Measurements from ENCODE around the gene OLFML2B.
"Not testable (repeated sequence)": the region's sequence is repeated elsewhere in the genome, so short reads cannot be mapped to it uniquely, and the experiment has no call there.

OLFML2B gene

DNA sequence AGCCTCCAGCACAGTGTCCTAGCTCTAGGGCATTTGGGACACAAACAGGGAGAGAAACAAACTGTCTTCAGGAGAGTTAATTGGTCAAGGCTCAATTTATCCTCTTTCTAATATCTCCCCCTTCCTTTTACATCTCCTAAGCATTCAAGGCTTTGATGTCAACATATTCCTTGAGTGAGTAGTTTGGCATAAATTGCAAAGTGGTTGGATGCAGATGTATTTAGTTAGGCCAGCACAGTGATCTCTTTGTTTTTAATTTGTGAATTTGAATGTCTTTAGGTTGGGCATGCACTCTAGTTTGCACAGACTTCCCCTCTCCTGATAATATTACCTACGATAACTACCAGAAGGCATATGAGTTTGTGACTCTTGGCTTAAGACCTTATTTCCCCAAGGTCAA is 12.5 kb upstream of the OLFML2B start:
- H3K4me3 ChIP-seq (ENCODE audit: low read depth, low read length) = no peak overlapping the region

DNA sequence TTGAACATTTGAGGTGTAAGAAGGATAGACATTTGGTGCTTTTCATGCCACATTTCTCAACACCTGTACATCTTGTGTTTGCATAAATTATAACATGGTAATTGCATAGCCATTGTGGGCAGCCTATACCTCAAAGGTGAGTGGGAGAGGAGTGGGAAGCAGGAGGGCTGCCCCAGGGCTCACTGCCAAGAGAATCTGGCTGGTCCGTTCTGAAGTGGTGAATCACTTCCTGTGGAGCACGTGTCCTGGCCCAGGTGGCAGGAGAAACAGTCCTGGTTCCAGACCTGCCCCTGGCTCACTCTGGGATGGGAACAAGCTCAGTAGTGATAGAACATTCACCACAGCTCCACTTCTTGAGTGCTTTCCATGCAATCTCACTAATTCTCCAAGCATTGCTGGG is 11.6 kb upstream of the OLFML2B start:
- no peak overlapping the region for H3K4me3 ChIP-seq (ENCODE audit: low read depth, low read length)

DNA sequence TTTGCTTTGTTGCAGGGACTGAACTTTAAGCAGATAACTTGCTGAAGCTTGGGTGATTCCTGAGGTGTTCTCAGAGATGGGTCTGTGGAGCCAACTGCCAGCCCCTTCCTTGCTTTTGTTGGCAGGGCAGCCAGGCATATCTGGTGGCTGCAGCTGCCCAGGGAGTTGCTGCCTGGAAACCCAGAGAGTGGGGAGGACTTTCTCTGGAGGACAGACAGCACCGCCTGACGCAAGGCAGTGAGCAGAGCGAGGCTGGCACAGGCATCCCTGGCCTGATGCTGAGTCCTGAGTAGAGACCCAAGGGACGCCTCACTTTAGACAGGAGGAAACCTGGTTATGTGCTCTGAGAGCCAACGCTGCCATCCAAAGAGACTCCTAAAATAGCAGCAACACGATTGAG is 9.8 kb upstream of the OLFML2B start:
- H3K4me3 ChIP-seq (ENCODE audit: low read depth, low read length) = no peak overlapping the region

DNA sequence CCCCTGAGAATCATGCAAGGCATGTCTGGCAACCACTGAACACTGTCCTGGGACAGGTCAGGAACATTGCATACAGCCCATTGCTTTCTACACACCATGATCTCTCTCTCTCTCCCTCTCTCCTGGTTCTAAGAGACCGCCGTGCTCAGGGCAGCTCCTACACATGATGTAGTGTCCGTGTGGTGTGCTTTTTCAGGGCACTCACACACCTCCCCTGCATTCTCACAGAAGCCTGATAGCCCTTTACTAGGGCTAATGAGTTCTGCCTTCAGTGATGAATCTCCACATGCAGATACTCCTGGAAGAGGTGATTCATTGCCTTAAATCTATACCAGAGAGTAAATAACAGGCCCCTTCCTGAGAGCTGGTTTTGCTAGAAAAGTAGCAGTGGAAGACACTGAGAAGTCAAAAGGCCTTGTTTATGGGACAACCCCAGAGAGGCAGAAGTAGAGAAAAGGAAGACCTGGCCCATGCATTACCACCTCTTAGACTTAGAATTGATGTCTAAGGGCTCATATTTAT is 7.2 kb upstream of the OLFML2B start:
- H3K4me3 ChIP-seq (ENCODE audit: low read depth, low read length) = no peak overlapping the region

DNA sequence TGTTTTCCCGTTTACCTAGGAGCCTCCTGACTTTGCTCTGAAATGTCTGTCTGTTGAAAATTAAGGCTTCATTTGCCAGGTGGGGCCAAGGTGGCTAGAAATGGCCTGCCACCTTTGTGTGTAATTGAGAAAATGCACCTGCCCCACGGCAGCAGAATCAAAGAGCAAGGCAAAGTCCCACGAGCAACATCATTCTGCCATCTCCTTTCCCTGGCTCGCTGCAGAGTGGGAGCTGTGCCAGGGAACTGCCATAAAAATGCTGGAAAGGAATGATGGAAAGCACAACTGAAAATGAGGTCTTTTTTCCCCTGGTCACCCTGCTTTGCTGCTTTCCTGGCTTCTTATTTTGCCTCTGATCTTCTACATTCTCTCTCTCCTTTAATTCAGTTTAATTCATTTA is 5.5 kb upstream of the OLFML2B start:
- H3K4me3 ChIP-seq (ENCODE audit: low read depth, low read length) = no peak overlapping the region

DNA sequence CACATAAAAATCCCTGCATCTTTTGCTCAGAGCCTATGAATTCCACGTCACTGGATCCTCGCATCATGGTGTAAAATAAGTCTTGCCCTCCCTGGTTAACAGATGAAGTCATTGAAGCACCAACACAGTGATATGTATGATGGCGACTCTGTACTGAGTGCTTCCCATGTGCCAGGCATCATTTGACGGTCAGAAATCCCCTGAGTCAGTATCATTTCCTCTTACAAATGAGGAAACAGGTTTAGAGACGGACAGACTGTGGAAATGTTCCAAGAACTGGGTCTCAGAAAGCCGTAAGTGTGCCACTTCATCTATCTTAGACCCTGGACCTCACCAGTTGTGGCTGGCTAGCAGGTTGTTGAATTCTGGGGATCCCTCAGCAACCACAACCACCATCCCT is 5.1 kb upstream of the OLFML2B start:
- no peak overlapping the region for H3K4me3 ChIP-seq (ENCODE audit: low read depth, low read length)

DNA sequence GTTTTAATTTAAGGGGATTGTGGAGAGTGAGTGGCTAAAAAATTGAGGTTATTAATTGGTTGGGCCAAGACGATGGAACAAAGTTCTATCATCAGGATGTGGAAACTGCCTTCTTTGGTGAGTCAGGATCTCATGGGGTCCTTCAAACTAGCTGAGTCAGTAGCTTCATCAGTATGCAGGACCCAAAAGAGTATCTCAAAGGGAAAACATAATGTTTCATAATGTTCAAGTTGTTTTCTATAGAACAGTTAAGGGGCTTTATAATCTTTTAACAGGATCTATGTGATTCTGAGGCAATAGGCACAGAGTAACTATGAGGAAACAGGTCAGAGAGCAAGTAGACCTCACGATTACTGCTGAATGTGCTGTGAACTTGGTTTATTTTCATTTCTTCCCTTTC is 3.2 kb upstream of the OLFML2B start:
- no peak overlapping the region for H3K4me3 ChIP-seq (ENCODE audit: low read depth, low read length)

DNA sequence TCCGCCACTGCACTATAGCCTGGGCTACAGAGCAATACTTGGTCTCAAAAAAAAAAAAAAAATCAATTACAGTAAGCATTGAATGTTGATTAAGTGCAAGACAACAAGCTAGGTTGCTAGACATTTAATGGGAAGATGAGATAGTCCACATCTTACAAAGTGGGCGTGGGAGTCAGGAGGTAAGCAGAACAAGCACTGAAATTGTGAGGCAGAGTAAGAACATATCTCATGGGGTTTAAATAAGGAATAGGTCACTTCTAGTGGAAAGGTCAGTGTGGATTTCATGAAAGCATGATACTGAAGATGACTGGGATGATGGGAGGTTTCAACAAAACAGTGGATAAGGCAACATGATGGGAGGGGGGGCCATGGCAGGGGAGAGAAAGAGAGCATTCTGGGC is 1.9 kb upstream of the OLFML2B start:
- H3K4me3 ChIP-seq (ENCODE audit: low read depth, low read length) = no peak overlapping the region

DNA sequence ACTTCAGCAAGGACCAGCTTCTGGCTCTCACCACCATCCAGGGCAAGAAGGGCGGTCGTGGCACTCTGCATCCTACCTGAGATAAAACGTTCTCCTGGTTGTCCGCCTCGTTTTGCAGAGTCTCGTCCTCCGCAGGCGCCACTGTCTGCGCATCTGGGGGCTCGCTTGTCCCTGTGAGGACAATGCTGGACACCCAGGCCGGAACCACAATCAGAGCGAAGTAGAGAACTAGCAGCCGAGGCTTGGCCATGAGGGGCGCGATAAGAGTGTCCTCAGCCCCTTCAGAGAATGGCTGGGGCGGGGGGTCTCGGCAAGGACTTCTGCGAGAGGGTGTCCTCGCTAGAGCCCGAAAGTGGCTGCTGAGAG is 505 bp downstream of the OLFML2B start:
- peak overlapping the region; percentile 75 for H3K4me3 ChIP-seq (ENCODE audit: low read depth, low read length)

DNA sequence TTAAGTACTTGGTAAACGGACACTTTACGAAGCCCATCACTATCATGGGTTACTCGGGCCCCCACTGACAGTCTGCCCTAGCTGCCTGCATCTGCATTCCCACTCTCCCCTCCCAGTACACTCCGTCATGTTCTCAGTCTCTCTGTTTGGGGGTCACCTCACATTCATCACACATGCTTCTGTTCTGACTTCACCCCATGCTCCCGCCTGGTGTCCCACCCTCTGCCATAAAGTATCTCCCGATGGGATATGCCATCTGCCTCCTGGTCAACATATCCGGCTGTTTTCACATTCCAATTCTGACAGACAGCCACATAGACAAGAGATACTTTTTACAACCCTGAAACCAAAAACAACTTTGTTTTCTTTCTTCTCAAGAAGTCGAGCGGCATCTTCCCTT is 1.0 kb downstream of the OLFML2B start:
- H3K4me3 ChIP-seq (ENCODE audit: low read depth, low read length) = no peak overlapping the region

DNA sequence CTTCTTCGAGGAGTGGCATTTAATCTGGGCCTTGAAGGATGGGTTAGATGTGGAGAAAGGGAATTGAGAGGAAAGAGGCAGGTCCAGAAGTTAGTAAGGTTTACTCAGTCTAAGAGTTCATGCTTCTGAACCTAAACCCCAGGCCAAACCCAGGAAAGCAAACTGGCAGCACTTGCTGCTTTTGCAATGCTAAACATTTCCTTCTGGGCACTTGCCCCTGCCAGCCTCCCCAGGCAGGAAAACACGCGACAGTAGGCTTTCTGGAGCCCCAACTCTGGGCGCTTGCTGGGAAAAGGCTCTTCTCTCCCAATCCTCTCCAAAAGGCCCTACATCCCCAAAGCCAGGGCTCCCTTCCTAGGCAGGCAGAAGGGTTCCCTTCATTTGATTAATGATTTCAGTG is 2.5 kb downstream of the OLFML2B start:
- H3K4me3 ChIP-seq (ENCODE audit: low read depth, low read length) = no peak overlapping the region

DNA sequence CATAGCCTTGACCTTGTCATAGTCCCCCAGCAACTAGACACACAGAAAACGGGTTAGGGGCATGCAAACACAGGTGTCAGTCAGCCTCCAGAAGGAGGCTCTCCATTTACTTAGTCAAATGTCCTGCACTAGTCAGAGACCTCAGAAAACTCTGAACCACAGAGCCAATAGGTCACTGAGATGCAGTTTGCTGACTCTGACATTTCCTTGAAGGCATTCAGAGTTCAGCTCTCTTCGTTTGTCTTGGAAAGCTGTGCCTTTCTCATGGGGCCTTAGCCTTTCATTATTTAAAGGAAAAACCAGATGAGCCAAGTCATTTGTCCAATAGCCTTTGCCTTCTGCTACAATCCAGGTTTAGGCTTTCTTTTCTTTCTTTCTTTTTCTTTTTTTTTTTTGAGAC is 3.5 kb downstream of the OLFML2B start:
- H3K4me3 ChIP-seq (ENCODE audit: low read depth, low read length) = no peak overlapping the region

DNA sequence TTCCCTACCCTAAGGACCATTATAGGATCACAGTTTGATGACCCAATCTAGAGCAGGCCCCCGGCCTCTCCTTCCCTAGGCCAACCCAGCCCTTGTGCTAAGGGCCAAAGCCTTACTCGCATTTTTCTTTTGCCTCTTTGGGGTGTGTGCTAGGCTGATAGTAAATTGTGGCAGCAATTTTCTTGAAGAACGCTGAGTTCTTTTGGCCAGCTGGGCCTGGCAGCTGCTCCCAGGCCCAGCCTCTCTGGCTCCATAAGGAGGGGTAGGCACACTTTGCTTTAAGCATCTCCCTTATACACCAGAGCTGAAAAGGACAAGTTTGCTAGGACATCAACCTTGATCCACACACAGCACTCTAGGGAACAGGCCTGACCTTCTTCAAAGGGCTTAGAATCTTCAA is 4.2 kb downstream of the OLFML2B start:
- H3K4me3 ChIP-seq (ENCODE audit: low read depth, low read length) = no peak overlapping the region

DNA sequence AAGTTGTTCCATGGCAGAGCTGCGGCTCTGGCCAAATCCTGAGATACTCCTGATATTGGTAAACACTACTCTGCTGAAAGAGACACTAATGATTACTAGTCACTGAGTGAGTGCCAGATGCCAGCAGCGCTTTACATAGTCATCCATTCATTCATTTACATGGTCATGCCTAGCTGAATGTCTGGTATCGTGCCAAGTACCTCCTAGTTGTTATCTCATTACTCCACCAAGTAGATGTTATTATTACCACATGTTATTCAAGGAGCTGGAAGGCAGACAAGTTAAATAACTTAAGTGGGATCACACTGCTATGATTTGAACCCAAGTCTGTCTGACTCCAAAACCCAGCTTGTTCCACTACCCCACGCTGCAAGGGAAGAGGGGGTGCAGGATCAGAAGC is 4.7 kb downstream of the OLFML2B start:
- H3K4me3 ChIP-seq (ENCODE audit: low read depth, low read length) = no peak overlapping the region

DNA sequence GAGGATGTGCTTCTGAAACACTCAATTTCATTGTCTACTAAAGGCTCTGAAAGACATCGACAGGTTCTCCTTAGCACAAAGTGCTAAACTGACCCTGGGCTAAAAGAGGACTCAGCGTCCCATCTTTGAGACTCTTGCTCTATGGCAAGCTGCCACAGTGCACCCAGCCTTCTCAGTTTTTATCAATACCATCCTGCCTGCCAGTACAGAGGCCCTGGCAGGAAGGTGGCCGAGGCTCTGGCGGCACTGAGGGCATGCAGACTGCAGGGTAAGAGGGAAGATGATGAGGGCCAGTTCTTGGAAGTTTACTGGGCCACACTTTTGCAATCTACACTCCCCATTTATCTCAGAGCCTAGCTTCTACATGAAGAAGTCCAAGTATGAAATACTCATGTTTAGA is 5.3 kb downstream of the OLFML2B start:
- no peak overlapping the region for H3K4me3 ChIP-seq (ENCODE audit: low read depth, low read length)

DNA sequence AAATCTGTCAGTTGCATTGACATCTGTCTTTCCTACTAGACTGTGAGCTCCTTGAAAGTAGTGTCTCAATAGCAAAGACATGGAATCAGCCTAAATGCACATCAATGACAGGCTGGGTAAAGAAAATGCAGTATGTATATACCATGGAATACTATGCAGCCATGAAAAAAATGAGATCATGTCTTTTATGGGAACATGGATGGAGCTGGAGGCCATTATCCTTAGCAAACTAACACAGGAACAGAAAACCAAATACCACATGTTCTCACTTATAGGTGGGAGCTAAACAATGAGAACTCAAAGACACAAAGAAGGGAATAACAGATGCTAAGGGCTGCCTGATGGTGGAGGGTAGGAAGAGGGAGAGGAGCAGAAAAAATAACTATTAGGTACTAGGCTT is 5.9 kb downstream of the OLFML2B start:
- not testable (repeated sequence) for H3K4me3 ChIP-seq (ENCODE audit: low read depth, low read length)

DNA sequence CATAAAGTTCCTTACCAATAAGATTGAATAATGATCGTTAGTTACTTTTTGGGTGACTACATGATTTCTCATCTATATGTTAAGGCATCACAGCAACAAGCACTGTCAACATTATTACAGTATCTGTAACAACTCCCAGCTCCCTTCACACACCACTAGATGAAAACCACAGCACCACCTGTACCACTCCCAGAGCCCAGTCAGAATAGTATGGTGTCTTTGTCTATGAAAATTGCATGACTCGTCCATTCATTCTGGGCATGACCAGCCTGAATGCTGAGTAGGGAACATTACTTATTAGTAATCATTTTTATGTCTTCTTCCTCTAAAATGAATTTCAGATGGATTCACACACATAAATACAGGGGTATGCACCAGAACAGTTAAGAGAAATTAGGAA is 7.0 kb downstream of the OLFML2B start:
- H3K4me3 ChIP-seq (ENCODE audit: low read depth, low read length) = no peak overlapping the region

DNA sequence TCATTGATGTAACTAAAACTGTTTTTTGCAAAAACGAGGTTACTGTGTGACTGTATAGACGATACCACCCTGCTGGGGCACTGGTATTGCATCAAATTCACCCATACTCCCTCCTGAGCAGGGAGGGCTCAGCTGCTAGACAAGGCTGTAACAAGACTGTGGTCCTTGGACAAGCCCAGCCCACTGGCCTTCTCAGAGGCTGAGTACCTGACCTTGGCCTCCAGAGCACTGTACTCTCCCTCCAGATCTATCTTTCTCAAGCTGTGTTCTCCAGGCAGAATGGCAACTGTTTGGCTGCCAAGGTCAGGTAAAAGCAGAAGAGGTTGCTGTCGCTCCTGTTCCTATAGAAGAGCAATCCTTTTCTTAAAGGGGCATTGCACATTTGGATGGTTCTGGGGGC is 8.5 kb downstream of the OLFML2B start:
- no peak overlapping the region for H3K4me3 ChIP-seq (ENCODE audit: low read depth, low read length)

DNA sequence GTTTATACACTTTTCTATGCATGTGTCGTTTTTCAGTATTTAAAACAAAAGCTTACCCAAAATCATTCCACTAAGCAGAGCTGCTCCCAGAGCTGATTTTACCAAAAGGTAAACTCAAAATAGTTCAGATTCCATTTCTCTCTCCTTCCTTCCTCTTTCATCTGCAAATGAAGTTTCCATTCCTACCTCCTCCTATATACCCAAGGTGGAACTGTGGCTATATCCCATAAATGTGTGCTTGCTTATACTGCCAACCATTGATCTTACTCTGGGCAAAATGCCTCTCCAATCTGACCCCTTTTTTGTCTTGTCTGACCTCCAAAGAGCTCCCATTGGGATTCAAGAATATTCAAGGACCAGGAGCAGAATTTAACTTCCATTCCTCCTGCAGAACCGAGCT is 9.5 kb downstream of the OLFML2B start:
- H3K4me3 ChIP-seq (ENCODE audit: low read depth, low read length) = no peak overlapping the region

DNA sequence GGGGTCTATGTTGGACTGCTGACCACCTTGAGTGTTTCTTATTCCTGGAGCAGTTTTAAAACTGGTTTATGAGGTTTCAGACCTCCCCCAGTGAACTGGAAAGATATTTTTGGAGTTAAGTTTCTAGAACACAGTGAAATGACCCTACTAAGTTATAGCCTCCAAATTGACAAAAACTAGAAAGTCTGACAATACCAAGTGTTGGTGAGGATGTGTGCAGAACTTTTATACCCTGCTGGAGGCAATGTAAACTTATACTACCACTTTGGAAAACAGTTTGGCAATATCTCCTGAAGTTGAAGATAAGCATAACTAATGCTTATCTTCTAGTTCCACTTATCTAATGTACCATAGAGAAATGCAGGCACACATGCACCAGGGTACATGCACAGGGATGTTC is 10.4 kb downstream of the OLFML2B start:
- no peak overlapping the region for H3K4me3 ChIP-seq (ENCODE audit: low read depth, low read length)

DNA sequence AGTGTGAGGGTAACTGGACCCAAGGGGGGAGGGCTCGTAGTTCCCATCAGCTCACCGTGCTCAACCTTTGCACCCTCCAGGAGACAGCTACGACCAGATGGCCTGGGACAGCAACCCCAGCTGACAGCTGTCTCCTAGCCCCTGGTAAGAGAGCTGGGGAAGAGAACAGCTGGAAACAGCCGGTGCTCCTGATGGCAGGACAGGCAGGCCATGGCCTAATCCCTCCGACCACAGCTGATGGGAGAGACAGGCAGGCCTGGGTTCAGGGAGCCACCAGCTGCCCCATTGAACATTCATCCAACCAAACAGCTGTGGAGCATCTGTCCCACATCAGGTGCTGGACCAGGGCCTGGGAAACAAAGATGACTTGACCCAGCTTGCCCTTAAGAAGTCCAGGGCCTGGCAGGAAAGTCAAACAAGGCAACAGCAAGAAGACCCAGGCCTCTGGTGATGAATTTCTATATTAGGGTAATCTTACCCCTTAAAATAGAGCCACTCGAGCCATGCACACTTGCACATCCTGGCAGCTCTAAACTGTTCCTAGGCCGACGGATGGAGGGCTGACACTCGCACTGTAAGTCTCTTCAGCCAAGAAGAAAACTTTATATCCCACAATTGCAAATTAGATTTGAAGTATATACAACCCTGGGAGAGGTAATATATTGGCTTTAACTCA is 12.2 kb downstream of the OLFML2B start:
- H3K4me3 ChIP-seq (ENCODE audit: low read depth, low read length) = no peak overlapping the region

DNA sequence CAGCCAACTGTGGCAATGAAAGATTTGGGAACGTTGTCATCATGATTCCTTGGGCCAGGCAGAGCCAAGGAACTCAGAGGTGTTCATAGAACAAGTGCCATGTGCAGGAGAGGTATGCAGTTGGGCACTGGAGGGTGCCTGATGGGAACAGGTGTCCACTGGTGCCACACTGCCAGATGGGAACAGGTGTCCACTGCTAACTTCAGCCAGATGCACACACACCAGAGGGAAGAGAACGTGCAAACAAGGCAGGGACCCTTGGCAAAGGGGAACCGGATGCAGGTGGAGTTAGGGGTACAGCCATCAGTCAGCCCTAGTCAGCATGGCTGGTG is 13.5 kb downstream of the OLFML2B start:
- H3K4me3 ChIP-seq (ENCODE audit: low read depth, low read length) = no peak overlapping the region

DNA sequence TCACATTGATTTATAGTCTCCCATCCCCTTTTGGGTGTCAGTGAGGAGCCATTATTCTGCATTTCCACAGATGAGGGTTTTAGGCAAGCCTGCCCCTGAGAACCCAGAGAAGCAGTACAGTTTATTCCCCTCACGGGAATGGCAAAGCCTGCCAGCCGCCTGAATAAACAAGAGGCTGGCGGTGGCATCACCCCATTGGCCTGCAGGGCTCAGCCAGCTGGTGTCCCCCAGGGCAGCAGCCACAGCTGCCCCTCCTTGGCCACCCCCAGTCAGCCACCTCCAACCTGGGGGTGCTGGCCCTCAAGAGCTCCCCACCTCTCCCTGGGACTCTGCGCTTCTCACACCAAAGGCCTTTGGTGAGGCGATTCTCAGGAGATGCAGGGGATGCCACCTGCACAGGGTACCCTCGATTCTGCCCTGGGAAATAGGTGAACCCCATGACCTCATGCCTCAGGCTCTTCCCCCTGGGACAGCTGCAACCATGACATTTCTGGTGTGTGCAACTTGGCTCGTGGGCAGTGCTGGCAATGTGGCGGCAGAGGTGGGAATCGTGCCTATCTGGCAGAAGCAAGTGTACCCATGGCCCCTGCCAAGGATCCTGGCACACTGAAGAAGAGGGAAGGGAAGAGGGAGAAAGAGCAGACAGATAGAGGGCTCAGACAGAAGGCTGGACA is 14.0 kb downstream of the OLFML2B start:
- H3K4me3 ChIP-seq (ENCODE audit: low read depth, low read length) = no peak overlapping the region
